Measurements from ENCODE around the gene FAT1. TPM values are rescaled to one million over a fixed set of nuclear protein-coding genes. Genes with fewer than 3 reads are reported as not detected.

The FAT1 gene
- total and polyA plus RNA-seq, 2 donors (not counting 1 experiment from before 2014, with no cell fraction given): 0.07 to 0.15 TPM

- no peak overlapping the region for H3K4me2 ChIP-seq (replicated peaks; ENCODE audit: low read depth, low read length, poor library complexity, severe bottlenecking)
- no peak overlapping the region for H3K9ac ChIP-seq (ENCODE audit: low read length)
- Mint-ChIP-seq H3K27me3 (no peaks in the 10 kb centered on the region), H3K4me3 (no peak overlapping the region), H3K9me3 (ENCODE audit: insufficient read depth) (no peaks in the 10 kb centered on the region), H3K27ac (no peak overlapping the region), H3K4me1 (no peaks in the 10 kb centered on the region)
- H3K27ac ChIP-seq (ENCODE audit: low read length in 2 of 2): no peak overlapping the region
- no peak overlapping the region for H2AFZ ChIP-seq (ENCODE audit: insufficient read depth, low read depth, low read length, poor library complexity, severe bottlenecking)
- peaks cover 0 to 5% (median 0%) of the 10 kb centered on the region in 3 donors for H3K9me3 ChIP-seq (ENCODE audit: control extremely low read depth in 1 of 3, control insufficient read depth in 2 of 3, insufficient read depth in 1 of 3, low read length in 2 of 3)
- no peaks in the 10 kb centered on the region for H4K20me1 ChIP-seq (ENCODE audit: control insufficient read depth, insufficient read depth, low read length, poor library complexity, severe bottlenecking)
- no peaks in the 10 kb centered on the region for H3K79me2 ChIP-seq (ENCODE audit: control insufficient read depth, insufficient read depth, low read length)
- ChIA-PET POLR2A (no interaction called here), CTCF (no interaction called here)
- DNase-seq (no peak), ATAC-seq (ENCODE audit: low read depth) (no peak)
- H3K27me3 ChIP-seq (replicated peaks in 1 of 4; ENCODE audit: control extremely low read depth in 1 of 4, control insufficient read depth in 3 of 4, insufficient read depth in 4 of 4, low read length in 3 of 4): no peaks in the 10 kb centered on the region
- no peaks in the 10 kb centered on the region for H3K4me1 ChIP-seq (ENCODE audit: control insufficient read depth in 2 of 2, insufficient read depth in 2 of 2, low read length in 2 of 2)
- no peaks in the 10 kb centered on the region for H3K36me3 ChIP-seq (replicated peaks in 1 of 2; ENCODE audit: control extremely low read depth in 1 of 2, control insufficient read depth in 1 of 2, extremely low read depth in 1 of 2, insufficient read depth in 2 of 2, low read length in 1 of 2)
- no peak for TF ChIP-seq CTCF (IDR thresholded peaks at IDR 0.05)
- TF ChIP-seq EZH2 (IDR thresholded peaks at IDR 0.05; ENCODE audit: borderline replicate concordance, insufficient read depth, low read depth, low read length, poor library complexity, severe bottlenecking): no peak
- no peak overlapping the region for H3K4me3 ChIP-seq (ENCODE audit: control extremely low read depth in 1 of 5, extremely low read depth in 1 of 5, insufficient read depth in 1 of 5, low read depth in 2 of 5, low read length in 4 of 5)
- 86% methylated on average over 3 of the region's 6 CpGs for WGBS (ENCODE audit: insufficient coverage)
- intact Hi-C loops (cut with micrococcal nuclease): no loop called here
Observed at GRCh38 chr4:186707574-186707973, 16.1 kb downstream of the FAT1 start.

GRCh38 chr4:186704057-186704456 is 19.6 kb downstream of the FAT1 start:
- Mint-ChIP-seq H3K27ac (no peak overlapping the region), H3K27me3 (no peaks in the 10 kb centered on the region), H3K4me1 (no peaks in the 10 kb centered on the region), H3K9me3 (ENCODE audit: insufficient read depth) (no peaks in the 10 kb centered on the region), H3K4me3 (no peak overlapping the region)
- DNase-seq (no peak), ATAC-seq (ENCODE audit: low read depth) (no peak)
- H3K27ac ChIP-seq (ENCODE audit: low read length in 2 of 2): no peak overlapping the region
- WGBS (ENCODE audit: insufficient coverage): 94% methylated on average over 2 of the region's 4 CpGs
- peaks cover 0 to 12% (median 0%) of the 10 kb centered on the region in 3 donors for H3K9me3 ChIP-seq (ENCODE audit: control extremely low read depth in 1 of 3, control insufficient read depth in 2 of 3, insufficient read depth in 1 of 3, low read length in 2 of 3)
- no peak overlapping the region for H3K4me3 ChIP-seq (ENCODE audit: control extremely low read depth in 1 of 5, extremely low read depth in 1 of 5, insufficient read depth in 1 of 5, low read depth in 2 of 5, low read length in 4 of 5)
- H3K36me3 ChIP-seq (replicated peaks in 1 of 2; ENCODE audit: control extremely low read depth in 1 of 2, control insufficient read depth in 1 of 2, extremely low read depth in 1 of 2, insufficient read depth in 2 of 2, low read length in 1 of 2): no peaks in the 10 kb centered on the region
- no peak overlapping the region for H2AFZ ChIP-seq (ENCODE audit: insufficient read depth, low read depth, low read length, poor library complexity, severe bottlenecking)
- POLR2A ChIA-PET: no interaction called here
- H3K79me2 ChIP-seq (ENCODE audit: control insufficient read depth, insufficient read depth, low read length): no peaks in the 10 kb centered on the region
- no peak overlapping the region for H3K9ac ChIP-seq (ENCODE audit: low read length)
- CTCF ChIA-PET: no interaction called here
- TF ChIP-seq EZH2 (IDR thresholded peaks at IDR 0.05; ENCODE audit: borderline replicate concordance, insufficient read depth, low read depth, low read length, poor library complexity, severe bottlenecking) (no peak), CTCF (IDR thresholded peaks at IDR 0.05) (no peak)
- no peak overlapping the region for H3K4me2 ChIP-seq (replicated peaks; ENCODE audit: low read depth, low read length, poor library complexity, severe bottlenecking)
- no peaks in the 10 kb centered on the region for H3K4me1 ChIP-seq (ENCODE audit: control insufficient read depth in 2 of 2, insufficient read depth in 2 of 2, low read length in 2 of 2)
- intact Hi-C loops (cut with micrococcal nuclease): no loop called here
- H4K20me1 ChIP-seq (ENCODE audit: control insufficient read depth, insufficient read depth, low read length, poor library complexity, severe bottlenecking): no peaks in the 10 kb centered on the region
- H3K27me3 ChIP-seq (replicated peaks in 1 of 4; ENCODE audit: control extremely low read depth in 1 of 4, control insufficient read depth in 3 of 4, insufficient read depth in 4 of 4, low read length in 3 of 4): no peaks in the 10 kb centered on the region
